Gastroesophageal sphincter (tissue), 3 donors: Measurements from ENCODE around the gene NAGS.

Experiments used
- CTCF ChIP-seq, 4 experiments: fragments of 200-600 bp in 2 of 4; fragments of 450-650 bp in 2 of 4; sonication (generic) in 1 of 4; IDR thresholded peaks; one replicate each; pipeline ENCODE4 v1.5.1; 2017 to 2019; ENCODE audit warnings: antibody characterized with exemption in 4 of 4, mild to moderate bottlenecking in 2 of 4, moderate library complexity in 2 of 4
- EP300 ChIP-seq: sonication (generic); formaldehyde crosslinking; IDR thresholded peaks from one replicate; pipeline ENCODE4 v1.6.1; 2017; ENCODE audit warnings: antibody characterized with exemption, mild to moderate bottlenecking
- POLR2A ChIP-seq, 2 donors: fragments of 450-650 bp; IDR thresholded peaks; one replicate each; pipeline ENCODE4 v1.6.1; 2017; ENCODE audit warnings: antibody characterized with exemption in 2 of 2, mild to moderate bottlenecking in 2 of 2, moderate library complexity in 1 of 2
- POLR2AphosphoS5 ChIP-seq: sonication (generic); formaldehyde crosslinking; IDR thresholded peaks from one replicate; pipeline ENCODE4 v1.6.1; 2017; ENCODE audit warnings: antibody characterized with exemption

DNA sequence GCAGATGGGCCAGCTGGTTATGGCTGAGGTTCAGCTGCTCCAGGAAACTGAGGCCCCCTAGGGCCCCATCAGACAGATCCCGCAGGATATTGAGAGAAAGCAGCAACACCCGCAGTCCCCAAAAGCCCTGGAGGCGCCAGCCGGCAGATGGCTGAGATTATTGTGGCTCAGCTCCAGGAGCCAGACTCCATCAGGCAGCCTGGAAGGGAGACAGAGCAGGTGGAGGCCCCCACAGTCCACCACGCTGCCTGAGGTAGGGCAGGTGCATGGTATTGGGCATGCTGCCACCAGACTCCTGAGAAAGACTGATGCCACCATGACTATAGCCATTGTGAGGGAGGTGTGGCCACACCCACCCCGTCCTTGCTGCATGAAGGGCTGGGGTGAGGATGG is 19.8 kb downstream of the NAGS start:
- TF ChIP-seq CTCF (IDR thresholded peaks at IDR 0.05) (no peak), POLR2AphosphoS5 (no peak), POLR2A (IDR thresholded peaks at IDR 0.05) (no peak), EP300 (no peak)
